Head of caudate nucleus (tissue), 42 donors: ENCODE measurements around the gene ALG12.

Experiments used
- DNase-seq, 42 donors: peaks; one replicate each; pipeline versions ENCODE4 v3.0.0 to v3.0.0-alpha.2; 2020 to 2021; ENCODE audit warnings: mixed read lengths in 7 of 42
- intact Hi-C: fragments of 100-400 bp; cut with DNase I; formaldehyde crosslinking; loops from one replicate; pipeline ENCODE4 v1.15.0; 2022

ALG12 gene

GRCh38 chr22:49959782-49960158 is 41.5 kb upstream of the ALG12 start:
- DNase-seq = peak in 6 of 42 donors; percentile 11 to 43 (median 39)
- intact Hi-C loops = loop anchor here (10.0 kb wide), 1 partner anchor 235 kb away; no protein-coding TSS in a partner anchor

GRCh38 chr22:49958931-49959781 is 40.9 kb upstream of the ALG12 start:
- intact Hi-C loops = no loop called here
- peak in 2 of 42 donors; percentile 23 to 28 for DNase-seq

GRCh38 chr22:49958366-49958921 is 40.2 kb upstream of the ALG12 start:
- intact Hi-C loops = no loop called here
- DNase-seq = peak in 2 of 42 donors; percentile 3 to 25

- DNase-seq = peak in 2 of 42 donors; percentile 3 to 23
- intact Hi-C loops = no loop called here
These were observed 39.7 kb upstream of the ALG12 start for GRCh38 chr22:49957826-49958365.

- DNase-seq = peak in 2 of 42 donors; percentile 1 to 20
- intact Hi-C loops = no loop called here
These were observed 38.9 kb upstream of the ALG12 start for GRCh38 chr22:49956914-49957825.

- DNase-seq = no peak
- intact Hi-C loops = no loop called here
These were observed 38.2 kb upstream of the ALG12 start for GRCh38 chr22:49956418-49956770.

GRCh38 chr22:49955581-49956417 is 37.6 kb upstream of the ALG12 start:
- DNase-seq = peak in 1 of 42 donors; percentile 3
- intact Hi-C loops = no loop called here

GRCh38 chr22:49954991-49955580 is 36.8 kb upstream of the ALG12 start:
- no peak for DNase-seq
- intact Hi-C loops = no loop called here

GRCh38 chr22:49954354-49954753 is 36.1 kb upstream of the ALG12 start:
- DNase-seq = peak in 3 of 42 donors; percentile 29 to 56 (median 56)
- intact Hi-C loops = no loop called here

- intact Hi-C loops = no loop called here
- DNase-seq = no peak
These were observed 35.6 kb upstream of the ALG12 start for GRCh38 chr22:49953680-49954344.

- intact Hi-C loops = no loop called here
- no peak for DNase-seq
These were observed 34.9 kb upstream of the ALG12 start for GRCh38 chr22:49953027-49953679.

GRCh38 chr22:49951986-49952896 is 34.0 kb upstream of the ALG12 start:
- intact Hi-C loops = no loop called here
- DNase-seq = no peak

- intact Hi-C loops = no loop called here
- DNase-seq = no peak
These were observed 33.4 kb upstream of the ALG12 start for GRCh38 chr22:49951678-49951985.

- DNase-seq = no peak
- intact Hi-C loops = no loop called here
These were observed 32.9 kb upstream of the ALG12 start for GRCh38 chr22:49951000-49951677.

- DNase-seq = no peak
- intact Hi-C loops = no loop called here
These were observed 32.3 kb upstream of the ALG12 start for GRCh38 chr22:49950396-49950994.
